C4-2B (cell line): ENCODE measurements around the gene OSBPL3.

ENCODE experiments used
- H3K27ac ChIP-seq: fragments of 450-650 bp; 2 replicates; pipeline ENCODE4 v1.5.1; 2017
- ZFX ChIP-seq: fragments of 450-650 bp; IDR thresholded peaks from 2 replicates; pipeline ENCODE4 v1.6.1; 2017
- TF ChIP-seq, protein P1 (sequence below): fragments of 450-650 bp; conservative IDR thresholded peaks from 2 replicates; pipeline ENCODE4 v1.5.1; 2017; ENCODE audit warnings: mild to moderate bottlenecking

Gene OSBPL3

DNA sequence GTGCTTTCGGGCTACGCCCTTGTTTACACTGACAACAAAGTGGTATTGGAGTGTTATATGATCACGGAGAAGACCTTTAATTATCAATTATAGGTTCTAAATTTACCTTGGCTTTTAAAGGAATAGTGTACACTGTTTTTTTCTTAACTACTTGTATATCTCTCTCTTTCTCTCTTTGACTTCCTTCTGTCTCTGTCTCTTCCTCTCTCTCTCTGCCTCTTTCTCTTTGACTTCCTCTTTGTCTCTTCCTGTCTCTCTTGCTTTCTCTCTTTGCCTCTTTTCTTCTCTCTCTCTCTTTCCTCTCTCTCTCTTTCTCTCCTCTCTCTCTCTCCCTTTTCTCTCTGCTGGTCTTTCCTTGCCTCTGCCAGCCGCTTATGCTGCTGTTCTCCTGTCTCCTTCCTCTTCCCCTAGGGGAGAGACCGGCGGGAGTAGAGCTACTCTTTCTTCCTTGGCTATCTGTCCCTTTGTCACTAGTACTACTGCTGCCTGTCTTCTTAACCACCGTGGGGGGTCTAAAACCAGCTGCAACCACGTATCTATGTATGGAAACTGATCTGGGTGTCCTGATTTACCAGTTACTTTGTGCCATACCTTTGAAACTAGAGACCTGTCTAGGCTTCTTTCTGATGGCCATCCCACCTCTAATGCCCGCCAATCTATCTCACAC lies 185.9 kb downstream of the OSBPL3 start:
- no peak overlapping the region for H3K27ac ChIP-seq
- no peak for TF ChIP-seq ZFX
- TF ChIP-seq, protein P1, sequence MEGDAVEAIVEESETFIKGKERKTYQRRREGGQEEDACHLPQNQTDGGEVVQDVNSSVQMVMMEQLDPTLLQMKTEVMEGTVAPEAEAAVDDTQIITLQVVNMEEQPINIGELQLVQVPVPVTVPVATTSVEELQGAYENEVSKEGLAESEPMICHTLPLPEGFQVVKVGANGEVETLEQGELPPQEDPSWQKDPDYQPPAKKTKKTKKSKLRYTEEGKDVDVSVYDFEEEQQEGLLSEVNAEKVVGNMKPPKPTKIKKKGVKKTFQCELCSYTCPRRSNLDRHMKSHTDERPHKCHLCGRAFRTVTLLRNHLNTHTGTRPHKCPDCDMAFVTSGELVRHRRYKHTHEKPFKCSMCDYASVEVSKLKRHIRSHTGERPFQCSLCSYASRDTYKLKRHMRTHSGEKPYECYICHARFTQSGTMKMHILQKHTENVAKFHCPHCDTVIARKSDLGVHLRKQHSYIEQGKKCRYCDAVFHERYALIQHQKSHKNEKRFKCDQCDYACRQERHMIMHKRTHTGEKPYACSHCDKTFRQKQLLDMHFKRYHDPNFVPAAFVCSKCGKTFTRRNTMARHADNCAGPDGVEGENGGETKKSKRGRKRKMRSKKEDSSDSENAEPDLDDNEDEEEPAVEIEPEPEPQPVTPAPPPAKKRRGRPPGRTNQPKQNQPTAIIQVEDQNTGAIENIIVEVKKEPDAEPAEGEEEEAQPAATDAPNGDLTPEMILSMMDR = no peak

DNA sequence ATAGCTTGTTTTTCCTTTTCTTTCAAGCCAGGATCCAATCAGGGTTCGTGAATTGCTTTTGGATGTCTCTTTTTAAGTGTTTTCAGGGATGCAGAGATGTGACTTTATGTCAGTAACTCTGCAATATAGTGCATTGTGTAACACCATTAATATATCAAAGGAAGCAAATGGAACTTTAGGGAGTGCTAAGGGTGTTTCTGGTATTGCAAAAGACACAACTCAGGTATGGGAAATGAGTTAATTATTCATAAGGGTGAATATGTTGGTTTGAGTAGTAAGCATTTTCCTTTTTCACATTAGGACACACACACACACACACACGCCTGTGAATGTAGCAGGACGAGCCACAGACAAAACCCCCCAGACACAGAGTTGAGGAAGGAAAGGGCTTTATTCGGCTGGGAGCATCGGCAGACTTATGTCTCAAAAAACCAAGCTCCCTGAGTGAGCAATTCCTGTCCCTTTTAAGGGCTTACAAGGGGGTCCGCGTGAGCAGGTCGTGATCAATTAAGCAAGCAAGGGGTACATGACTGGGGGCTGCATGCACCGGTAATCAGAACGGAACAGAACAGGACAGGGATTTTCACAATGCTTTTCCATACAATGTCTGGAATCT lies 190.9 kb downstream of the OSBPL3 start:
- TF ChIP-seq, protein P1 = no peak
- no peak for TF ChIP-seq ZFX
- no peak overlapping the region for H3K27ac ChIP-seq

DNA sequence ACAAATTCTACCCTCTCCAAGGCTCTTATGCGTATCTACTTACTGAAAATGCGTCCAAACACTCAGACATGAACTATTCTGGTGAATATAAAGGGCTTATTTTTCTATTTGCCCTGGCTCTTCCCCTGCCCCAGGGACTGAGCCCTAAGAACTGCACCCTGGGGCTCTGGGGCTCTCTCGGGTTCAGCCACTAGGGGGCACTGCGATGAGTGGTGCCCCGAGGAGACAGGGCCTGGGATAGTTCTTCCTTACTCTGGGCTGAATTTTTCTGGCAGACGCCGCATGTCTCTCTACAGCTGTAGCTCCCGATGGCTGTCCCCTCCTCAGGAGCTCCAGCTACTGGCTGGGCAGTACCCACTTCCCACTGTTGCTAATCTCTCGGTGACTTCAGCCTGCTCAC lies 191.9 kb downstream of the OSBPL3 start:
- TF ChIP-seq ZFX = no peak
- TF ChIP-seq, protein P1 = peak; percentile 70
- no peak overlapping the region for H3K27ac ChIP-seq

DNA sequence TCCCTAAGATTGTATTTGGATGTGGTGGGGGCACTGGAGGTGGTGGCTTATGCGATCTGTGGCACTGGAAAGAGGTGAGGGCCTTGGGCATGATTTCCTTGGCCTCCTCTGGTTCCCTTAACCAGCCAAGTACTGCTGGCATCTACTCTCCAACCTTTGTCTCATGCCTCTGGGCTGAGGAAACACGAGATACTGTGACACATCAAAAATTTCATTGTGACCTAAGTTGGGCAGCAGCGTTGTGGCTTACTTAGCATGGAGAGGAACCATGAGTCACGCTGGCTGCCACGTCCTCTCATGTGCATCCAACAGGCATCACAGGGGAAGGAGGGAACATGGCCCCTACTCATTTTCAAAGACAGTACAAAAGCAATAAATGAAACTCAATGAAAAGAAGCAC lies 193.0 kb downstream of the OSBPL3 start:
- TF ChIP-seq, protein P1 = no peak
- no peak for TF ChIP-seq ZFX
- H3K27ac ChIP-seq = no peak overlapping the region

DNA sequence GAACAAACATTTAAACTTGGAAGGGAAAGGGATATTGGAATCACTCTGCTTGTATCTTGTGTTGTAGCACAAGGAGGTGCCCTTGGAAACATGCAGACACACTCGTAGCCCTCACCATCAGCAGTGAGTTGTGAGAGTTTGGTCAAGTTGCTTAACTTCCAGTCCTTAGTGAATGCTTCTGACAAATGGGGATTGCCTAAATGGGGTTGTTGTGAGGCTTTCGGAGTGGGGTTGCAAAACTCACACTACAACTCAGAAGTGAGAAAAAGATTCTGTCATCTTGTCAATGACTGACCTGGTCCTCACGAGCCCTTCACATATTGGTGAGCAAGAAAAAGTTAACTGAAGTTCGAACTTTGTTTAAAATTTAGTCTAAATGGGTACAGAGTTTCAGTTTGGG lies 193.7 kb downstream of the OSBPL3 start:
- no peak for TF ChIP-seq ZFX
- TF ChIP-seq, protein P1 = no peak

DNA sequence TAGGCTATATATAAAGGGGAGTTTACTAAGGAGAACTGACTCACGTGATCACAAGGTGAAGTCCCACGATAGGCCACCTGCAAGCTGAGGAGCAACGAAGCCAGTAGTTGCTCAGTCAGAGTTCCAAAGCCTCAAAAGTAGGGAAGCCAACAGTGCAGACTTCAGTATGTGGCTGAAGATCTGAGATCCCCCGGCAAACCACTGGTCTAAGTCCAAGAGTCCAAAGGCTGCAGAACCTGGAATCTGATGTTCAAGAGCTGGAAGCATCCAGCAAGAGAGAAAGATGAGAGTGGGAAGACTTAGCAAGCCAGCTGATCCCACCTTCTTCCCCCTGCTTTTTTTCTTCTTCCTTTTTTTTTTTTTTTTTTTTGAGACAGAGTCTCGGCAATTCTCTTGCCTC lies 195.7 kb downstream of the OSBPL3 start:
- TF ChIP-seq, protein P1 = no peak
- TF ChIP-seq ZFX = no peak
- H3K27ac ChIP-seq = no peak overlapping the region

More for the DNA sequence above, 193.7 kb downstream of the OSBPL3 start:
- H3K27ac ChIP-seq = no peak overlapping the region

DNA sequence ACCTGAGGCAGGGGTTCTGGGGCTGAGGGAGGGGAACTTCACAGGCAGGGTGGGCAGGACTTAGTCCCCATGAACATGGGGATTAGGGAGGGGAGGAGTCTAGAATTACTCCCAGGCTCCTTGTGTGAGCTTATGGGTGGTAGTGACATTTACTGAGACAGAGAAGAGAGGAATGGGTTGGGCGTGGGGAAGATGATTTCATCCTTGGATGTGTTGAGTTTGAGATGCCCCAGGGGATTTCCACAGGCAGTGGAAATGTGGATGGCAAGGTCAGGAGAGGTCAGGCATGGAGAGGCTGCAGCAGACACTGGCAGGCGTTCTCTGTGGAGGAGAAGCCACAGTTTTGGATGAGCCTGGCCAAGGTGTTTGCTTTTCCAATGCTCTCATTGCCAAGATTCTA lies 196.3 kb downstream of the OSBPL3 start:
- no peak overlapping the region for H3K27ac ChIP-seq
- TF ChIP-seq, protein P1 = no peak
- no peak for TF ChIP-seq ZFX
